GM10248 (cell line): ENCODE results near the gene CAMK1.

Source experiments
- CTCF ChIA-PET: fragments of 300-600 bp; sonication (Branson Sonifier 250); formaldehyde crosslinking; extraction: SDS; loops from one replicate; lab custom pipeline; 2021; ENCODE audit warnings: antibody characterized with exemption; lab: Yijun Ruan, JAX
- POLR2A ChIA-PET: fragments of 350-650 bp; sonication (Branson Sonifier 250); formaldehyde crosslinking; extraction: SDS; loops from one replicate; lab custom pipeline; 2020; ENCODE audit warnings: antibody characterized with exemption; lab: Yijun Ruan, JAX
- DNase-seq: peaks from one replicate; pipeline ENCODE4 v3.0.0; 2012; ENCODE audit errors: extremely low spot score
- TF ChIP-seq, protein P1 (sequence below): IDR thresholded peaks from 2 replicates; pipeline ENCODE4 v1.5.1; 2012; ENCODE audit warnings: mild to moderate bottlenecking, low read depth; ENCODE audit errors: extremely low read depth, missing control alignments, control extremely low read depth

The CAMK1 gene

DNA sequence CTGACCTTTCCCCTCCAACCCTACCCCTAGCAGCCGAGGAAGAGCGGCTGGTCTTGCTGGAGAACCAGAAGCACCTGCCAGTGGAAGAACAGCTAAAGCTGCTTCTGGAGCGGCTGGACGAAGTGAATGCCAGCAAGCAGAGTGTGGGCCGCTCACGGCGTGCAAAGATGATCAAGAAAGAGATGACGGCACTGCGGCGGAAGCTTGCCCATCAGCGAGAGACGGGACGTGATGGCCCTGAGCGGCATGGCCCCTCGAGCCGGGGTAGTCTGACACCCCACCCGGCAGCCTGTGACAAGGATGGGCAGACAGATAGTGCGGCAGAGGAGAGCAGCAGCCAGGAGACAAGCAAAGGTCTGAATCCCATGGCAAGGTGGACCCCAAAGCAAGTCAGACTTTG is 26.2 kb downstream of the CAMK1 start:
- TF ChIP-seq, protein P1, sequence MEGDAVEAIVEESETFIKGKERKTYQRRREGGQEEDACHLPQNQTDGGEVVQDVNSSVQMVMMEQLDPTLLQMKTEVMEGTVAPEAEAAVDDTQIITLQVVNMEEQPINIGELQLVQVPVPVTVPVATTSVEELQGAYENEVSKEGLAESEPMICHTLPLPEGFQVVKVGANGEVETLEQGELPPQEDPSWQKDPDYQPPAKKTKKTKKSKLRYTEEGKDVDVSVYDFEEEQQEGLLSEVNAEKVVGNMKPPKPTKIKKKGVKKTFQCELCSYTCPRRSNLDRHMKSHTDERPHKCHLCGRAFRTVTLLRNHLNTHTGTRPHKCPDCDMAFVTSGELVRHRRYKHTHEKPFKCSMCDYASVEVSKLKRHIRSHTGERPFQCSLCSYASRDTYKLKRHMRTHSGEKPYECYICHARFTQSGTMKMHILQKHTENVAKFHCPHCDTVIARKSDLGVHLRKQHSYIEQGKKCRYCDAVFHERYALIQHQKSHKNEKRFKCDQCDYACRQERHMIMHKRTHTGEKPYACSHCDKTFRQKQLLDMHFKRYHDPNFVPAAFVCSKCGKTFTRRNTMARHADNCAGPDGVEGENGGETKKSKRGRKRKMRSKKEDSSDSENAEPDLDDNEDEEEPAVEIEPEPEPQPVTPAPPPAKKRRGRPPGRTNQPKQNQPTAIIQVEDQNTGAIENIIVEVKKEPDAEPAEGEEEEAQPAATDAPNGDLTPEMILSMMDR: no peak
- ChIA-PET CTCF (interaction anchor here (5.6 kb wide), 1 partner anchor 10 kb away, joined by 26 read pairs; the partner anchor contains the start of gene BRPF1), POLR2A (no interaction called here)
- no peak for DNase-seq

DNA sequence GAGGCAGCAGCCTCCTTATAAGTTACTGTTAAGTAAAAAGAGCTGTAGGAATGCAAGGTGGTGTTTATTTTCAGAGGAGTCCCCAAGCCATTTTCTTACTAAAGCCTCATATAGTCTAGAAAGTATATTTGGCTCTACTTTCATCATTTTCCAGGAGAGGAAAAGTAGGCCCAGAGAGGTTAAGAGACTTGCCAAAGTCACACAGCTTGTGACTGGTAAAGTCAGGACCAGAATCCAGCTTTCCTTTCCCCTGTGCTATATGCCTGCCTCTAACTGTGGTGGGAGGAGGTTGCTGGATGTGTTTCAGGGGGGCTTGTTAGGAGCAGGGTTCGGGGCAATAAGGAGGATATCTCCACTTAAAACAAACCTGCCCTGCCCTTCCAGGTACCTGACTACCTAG is 27.2 kb downstream of the CAMK1 start:
- ChIA-PET POLR2A (no interaction called here), CTCF (interaction anchor here (5.6 kb wide), 1 partner anchor 9 kb away, joined by 26 read pairs; the partner anchor contains the start of gene BRPF1)
- no peak for DNase-seq
- TF ChIP-seq, protein P1: no peak

DNA sequence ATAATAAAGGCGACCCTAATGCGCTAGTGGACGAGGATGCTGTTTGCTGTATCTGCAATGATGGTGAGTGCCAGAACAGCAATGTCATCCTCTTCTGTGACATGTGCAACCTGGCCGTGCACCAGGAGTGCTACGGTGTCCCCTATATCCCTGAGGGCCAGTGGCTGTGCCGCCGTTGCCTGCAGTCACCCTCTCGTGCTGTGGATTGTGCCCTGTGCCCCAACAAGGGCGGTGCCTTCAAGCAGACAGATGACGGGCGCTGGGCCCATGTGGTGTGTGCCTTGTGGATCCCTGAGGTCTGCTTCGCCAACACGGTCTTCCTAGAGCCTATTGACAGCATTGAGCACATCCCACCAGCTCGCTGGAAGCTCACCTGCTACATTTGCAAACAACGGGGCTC is 30.6 kb downstream of the CAMK1 start:
- TF ChIP-seq, protein P1: no peak
- CTCF ChIA-PET: interaction anchor here (2.9 kb wide), 1 partner anchor 12 kb away, joined by 11 read pairs; no protein-coding TSS in a partner anchor
- no peak for DNase-seq
- POLR2A ChIA-PET: no interaction called here

DNA sequence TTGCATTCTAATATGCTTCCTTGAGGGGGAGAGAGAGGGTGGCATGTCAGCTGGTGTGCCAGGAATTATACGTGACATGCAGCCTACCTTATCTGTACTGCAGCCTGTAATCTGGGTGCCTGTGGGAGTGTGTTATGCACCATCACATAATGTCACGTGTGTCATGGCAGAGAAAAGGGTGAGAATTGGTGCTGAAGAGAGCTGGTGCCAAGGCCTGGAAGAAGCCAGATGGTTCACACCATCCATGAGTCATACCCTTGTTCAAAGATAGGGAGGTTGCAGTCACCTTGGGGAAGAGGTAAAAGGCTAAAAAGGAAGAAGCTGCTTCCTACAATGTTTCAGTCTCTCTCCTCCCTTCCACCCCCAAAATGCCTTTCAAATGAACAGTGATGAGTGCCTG is 32.9 kb downstream of the CAMK1 start:
- DNase-seq: no peak
- TF ChIP-seq, protein P1: no peak
- POLR2A ChIA-PET: interaction anchor here (1.0 kb wide), 1 partner anchor 11 kb away, joined by 3 read pairs; no protein-coding TSS in a partner anchor
- CTCF ChIA-PET: interaction anchor here (1.0 to 2.9 kb wide), 4 partner anchors 9 to 22 kb away, joined by 3 to 11 read pairs (median 4); no protein-coding TSS in a partner anchor

DNA sequence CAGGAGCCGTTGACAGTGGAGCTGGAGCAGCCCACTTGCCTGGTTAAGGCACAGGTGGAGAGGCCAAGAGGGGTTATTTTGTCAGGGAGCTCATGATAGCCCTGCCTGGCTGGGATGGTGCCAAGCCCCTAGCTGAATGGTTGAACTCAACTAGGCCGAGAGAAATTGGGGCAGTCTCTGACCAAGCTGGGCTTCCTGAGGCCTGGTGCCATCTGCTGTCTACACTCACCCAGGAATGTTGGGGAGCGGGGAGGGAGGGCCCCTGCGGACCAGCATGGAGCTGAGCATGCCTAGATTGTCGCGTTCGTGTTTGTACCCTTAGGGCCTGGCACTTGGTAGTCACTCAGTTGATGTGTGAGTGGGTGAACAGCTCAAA is 37.0 kb downstream of the CAMK1 start:
- TF ChIP-seq, protein P1: no peak
- ChIA-PET POLR2A (interaction anchor here (0.8 to 3.0 kb wide), 3 partner anchors 15 to 79 kb away, joined by 3 to 11 read pairs (median 4); partner anchors contain the start of gene OGG1), CTCF (interaction anchor here (0.7 to 3.7 kb wide), 7 partner anchors 10 to 531 kb away, joined by 3 to 26 read pairs (median 4); partner anchors contain the start of gene OGG1)
- DNase-seq: no peak

DNA sequence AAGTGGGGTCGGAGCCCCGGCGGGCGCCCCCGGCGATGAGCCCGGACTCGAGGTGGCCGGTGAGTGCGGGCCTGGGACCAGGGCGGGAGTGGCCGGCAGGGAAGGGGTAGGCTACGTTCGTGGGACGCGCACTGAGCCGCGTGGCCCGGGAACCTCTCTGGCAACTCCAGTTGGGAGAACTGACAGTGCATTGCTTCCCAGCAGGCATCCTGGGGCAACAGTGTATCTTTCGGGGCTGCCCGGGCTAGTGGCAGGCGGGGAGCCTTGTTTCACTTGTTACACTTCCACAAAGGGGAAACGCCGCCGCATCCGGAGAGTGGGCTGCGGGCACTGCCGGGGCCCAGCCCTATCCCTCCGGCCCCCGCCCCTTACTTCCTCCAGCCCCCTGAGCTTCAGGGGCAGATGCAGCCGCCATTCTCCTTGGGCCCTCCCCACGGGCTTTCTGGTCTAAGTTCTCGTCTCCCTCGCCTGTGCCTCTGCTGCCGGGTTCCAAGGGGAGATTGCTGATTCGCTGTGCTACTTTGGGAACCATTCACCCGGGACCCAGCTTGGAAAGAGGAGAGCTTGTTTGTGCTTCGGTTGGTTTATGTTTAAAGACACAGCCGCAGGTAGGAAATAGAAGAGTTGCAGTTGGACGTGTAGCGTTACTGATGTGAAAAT is 37.5 kb downstream of the CAMK1 start:
- ChIA-PET POLR2A (interaction anchor here (0.8 to 3.0 kb wide), 3 partner anchors 15 to 79 kb away, joined by 3 to 11 read pairs (median 4); partner anchors contain the start of gene OGG1), CTCF (interaction anchor here (0.7 to 3.7 kb wide), 8 partner anchors 10 to 531 kb away, joined by 3 to 26 read pairs (median 4); partner anchors contain the start of gene OGG1)
- TF ChIP-seq, protein P1: no peak
- DNase-seq: peak; percentile 32
